GM12872 (cell line): Measurements from ENCODE around the gene PRKCE.

ENCODE experiments used
- TF ChIP-seq, protein P1 (sequence below): IDR thresholded peaks from 3 replicates; pipeline ENCODE4 v1.5.1; 2011; ENCODE audit warnings: low read depth, mild to moderate bottlenecking, low read length, moderate library complexity; ENCODE audit not compliant: insufficient read depth

PRKCE gene

DNA sequence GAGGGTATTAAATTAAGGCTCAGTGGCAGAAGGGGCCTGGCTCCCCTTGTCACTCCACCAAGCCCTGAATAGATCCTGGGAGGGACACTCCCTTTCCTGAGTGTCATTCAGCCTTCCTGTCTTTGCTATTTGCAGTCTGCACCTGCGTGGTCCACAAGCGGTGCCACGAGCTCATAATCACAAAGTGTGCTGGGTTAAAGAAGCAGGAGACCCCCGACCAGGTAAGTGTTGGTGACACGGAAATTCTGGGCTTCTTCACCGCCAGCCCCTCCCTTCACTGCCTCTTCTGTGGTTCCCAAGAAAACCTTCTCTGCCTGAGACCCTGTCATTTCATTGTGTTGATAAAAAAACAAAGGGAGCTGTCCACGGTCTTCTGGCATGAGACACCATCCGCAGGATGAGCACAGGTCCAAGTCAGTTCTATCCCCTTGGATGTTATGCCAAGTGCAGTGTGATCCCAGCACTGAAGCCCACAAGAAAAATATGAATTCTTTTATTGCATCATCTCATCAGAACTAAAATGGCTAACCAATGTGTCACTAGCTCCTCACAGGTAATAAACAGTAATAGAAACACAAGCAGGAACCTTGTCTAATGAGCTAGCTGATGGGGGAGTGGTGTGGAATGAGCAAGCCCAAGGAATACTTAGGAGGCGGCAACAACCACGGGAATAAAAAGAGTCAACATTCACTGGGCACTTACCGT is 328.8 kb downstream of the PRKCE start:
- TF ChIP-seq, protein P1, sequence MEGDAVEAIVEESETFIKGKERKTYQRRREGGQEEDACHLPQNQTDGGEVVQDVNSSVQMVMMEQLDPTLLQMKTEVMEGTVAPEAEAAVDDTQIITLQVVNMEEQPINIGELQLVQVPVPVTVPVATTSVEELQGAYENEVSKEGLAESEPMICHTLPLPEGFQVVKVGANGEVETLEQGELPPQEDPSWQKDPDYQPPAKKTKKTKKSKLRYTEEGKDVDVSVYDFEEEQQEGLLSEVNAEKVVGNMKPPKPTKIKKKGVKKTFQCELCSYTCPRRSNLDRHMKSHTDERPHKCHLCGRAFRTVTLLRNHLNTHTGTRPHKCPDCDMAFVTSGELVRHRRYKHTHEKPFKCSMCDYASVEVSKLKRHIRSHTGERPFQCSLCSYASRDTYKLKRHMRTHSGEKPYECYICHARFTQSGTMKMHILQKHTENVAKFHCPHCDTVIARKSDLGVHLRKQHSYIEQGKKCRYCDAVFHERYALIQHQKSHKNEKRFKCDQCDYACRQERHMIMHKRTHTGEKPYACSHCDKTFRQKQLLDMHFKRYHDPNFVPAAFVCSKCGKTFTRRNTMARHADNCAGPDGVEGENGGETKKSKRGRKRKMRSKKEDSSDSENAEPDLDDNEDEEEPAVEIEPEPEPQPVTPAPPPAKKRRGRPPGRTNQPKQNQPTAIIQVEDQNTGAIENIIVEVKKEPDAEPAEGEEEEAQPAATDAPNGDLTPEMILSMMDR: no peak

DNA sequence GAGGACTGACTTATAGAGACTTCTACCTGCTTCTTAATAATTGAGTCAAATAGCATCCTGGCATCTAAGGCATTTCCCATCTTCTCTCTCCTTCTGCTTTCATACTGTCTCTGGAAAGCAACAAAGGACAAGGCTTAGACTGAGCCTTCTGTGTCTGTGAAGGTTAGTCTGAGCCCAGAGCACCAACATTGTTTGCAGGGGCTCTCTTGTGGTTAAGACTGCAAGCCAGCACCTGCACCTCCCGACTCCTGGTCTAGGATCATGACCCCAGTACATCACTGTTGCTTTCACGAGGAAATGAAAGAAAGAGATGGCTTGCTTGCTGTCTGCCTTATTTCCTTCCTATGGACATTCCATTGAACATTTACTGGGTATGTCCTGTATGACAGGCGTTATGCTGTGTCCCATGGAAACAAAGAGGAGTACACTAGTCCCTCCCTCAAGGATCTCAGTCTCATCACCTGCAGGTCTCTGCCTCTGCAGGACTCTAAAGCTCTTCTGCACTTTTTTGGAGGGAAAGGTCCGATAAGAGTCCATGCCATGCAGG is 330.0 kb downstream of the PRKCE start:
- TF ChIP-seq, protein P1: no peak

DNA sequence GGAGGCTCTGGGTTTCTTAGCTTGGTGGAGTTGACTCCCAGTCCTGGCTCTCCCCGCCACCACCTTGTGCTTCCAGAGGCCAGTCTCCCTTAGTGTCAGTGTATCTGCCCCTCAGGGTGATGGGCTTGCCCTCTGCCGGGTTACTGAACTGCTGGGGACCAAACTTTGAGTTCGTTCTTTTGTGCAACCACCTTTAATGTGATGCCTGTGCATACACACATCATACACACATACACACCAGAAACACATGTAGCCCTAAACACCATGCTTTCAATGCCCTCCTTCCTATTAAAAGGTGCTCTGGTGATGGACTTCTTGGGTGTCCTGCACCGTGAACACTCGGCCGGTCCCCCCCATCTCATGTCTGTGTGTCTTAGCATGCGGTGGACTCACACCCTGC is 330.6 kb downstream of the PRKCE start:
- TF ChIP-seq, protein P1: no peak

DNA sequence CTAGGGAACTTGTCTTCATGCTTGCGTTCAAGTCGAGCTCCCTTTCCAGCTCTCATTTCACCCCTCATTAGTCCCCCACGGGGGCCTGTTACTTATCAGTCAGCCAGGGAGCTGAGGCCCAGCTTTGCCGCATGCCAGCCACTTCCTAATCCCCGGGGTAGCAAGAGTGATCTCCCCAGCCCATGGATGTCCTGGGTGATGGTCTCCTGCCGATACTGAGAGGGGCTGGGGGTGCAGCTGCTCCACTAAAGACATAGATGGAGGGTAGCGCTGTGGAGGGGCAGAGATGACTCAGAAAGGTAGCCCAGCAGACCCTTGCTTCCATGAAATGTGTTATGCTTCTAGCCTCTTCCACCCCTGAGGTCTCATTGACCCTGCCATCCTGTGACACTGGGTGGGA is 331.7 kb downstream of the PRKCE start:
- TF ChIP-seq, protein P1: no peak

DNA sequence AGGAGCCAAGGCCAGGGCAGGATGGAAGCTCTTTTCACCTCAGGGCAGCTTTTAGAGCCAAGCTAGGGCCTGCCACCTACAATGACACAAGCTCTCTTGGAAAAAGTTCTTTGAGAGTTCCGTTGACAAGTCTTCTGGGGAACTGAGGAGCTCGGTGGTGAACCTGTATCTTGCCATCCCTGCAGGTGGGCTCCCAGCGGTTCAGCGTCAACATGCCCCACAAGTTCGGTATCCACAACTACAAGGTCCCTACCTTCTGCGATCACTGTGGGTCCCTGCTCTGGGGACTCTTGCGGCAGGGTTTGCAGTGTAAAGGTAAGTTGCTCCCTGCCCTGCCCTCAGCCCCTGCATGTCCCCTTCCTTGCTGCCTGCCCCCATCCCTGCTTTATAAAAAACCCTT is 332.9 kb downstream of the PRKCE start:
- TF ChIP-seq, protein P1: no peak

DNA sequence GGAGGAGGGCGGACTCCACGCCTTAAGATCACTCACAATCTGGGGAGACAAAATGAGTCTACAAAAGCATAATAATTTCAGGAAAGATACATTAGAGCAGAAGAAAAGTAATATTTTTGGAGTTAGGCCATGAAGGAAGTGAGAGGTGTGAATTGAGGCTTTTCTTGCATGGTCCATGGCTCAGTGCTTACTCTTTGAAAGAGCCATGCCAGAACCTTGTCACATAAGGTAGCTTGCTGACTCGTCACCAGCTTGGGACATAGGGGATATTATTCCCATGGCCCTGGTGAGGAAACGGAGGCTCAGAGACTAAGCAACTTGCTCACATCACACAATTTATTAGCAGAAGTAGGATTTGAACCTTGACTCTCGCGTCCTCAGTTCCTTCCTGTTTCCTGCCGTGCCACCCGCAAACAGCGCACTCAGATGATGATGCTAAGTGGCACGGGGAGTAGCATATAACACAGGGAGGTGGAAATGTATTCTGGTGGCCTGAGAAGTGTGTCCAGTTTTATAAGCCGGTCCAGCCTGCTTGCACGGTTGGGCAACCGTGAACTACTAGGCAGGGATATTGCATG is 333.5 kb downstream of the PRKCE start:
- TF ChIP-seq, protein P1: no peak

DNA sequence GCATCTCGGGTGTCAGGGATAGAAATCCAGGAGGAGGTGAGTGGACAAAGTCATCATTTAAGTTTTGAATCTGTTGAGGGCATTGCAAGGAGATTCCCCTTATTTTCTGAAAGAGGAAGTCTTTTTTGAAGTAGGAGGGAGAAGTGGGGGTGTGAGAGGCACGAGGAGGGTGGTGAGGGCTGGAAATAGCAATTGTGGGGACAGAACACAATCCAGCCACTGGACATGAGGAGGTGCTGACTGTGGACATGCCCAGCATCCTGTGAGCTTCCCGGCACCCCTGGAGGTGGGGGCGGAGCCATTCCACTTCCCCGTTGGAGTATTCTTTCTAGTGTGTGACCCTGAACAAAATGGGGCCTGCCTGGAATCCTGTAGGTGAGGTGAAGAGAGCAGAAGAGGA is 335.0 kb downstream of the PRKCE start:
- TF ChIP-seq, protein P1: no peak
